Thoracic aorta (tissue), 2 donors: ENCODE results near the gene FBXL5. TPM values are rescaled to one million over a fixed set of nuclear protein-coding genes. Genes with fewer than 3 reads are reported as not detected.

Source experiments
- ATAC-seq: fragments of 150-250 bp; one replicate; pipeline ENCODE4 v1.8.0; 2017; ENCODE audit warnings: low read depth; ENCODE audit not compliant: insufficient number of reproducible peaks, low FRiP score
- DNase-seq: peaks from one replicate; pipeline ENCODE4 v3.0.0-alpha.2; 2020; ENCODE audit warnings: low spot score
- H3K27ac ChIP-seq, 2 donors: fragments of 200-600 bp; sonication (generic); 1 replicate in 1 of 2; 2 replicates in 1 of 2; pipeline ENCODE4 v1.5.1; 2016; ENCODE audit warnings: mild to moderate bottlenecking in 2 of 2, moderate library complexity in 2 of 2
- H3K27me3 ChIP-seq: fragments of 200-600 bp; sonication (generic); replicated peaks from 2 replicates; pipeline ENCODE4 v1.6.0; 2016; ENCODE audit warnings: mild to moderate bottlenecking; ENCODE audit not compliant: insufficient read depth
- H3K36me3 ChIP-seq: fragments of 200-600 bp; sonication (generic); one replicate; pipeline ENCODE4 v1.5.1; 2016
- H3K4me1 ChIP-seq, 2 donors: fragments of 200-600 bp; sonication (generic); 1 replicate in 1 of 2; 2 replicates in 1 of 2; pipeline versions ENCODE4 v1.5.1 to v1.6.0; 2016; ENCODE audit warnings: low read depth in 2 of 2, mild to moderate bottlenecking in 1 of 2; ENCODE audit not compliant: control insufficient read depth in 1 of 2
- H3K4me3 ChIP-seq: fragments of 200-600 bp; sonication (generic); 2 replicates; pipeline ENCODE4 v1.5.1; 2016; ENCODE audit warnings: mild to moderate bottlenecking
- H3K9me3 ChIP-seq: fragments of 200-600 bp; sonication (generic); 2 replicates; pipeline ENCODE4 v1.5.1; 2016
- total RNA-seq, 2 donors: library from RNA; depleted of rRNA; stranded (reverse); fragments of >200 nt; gene quantifications; one replicate each; pipeline versions ENCODE4 v1.1.0 to v1.2.3, GENCODE V29; 2016
- TF ChIP-seq, protein P1 (sequence below): fragments of 200-600 bp; sonication (generic); IDR thresholded peaks from one replicate; pipeline ENCODE4 v1.5.1; 2019; ENCODE audit warnings: antibody characterized with exemption

FBXL5 gene
- total RNA-seq, 2 donors from 2014 or later = 136 to 147 TPM

DNA sequence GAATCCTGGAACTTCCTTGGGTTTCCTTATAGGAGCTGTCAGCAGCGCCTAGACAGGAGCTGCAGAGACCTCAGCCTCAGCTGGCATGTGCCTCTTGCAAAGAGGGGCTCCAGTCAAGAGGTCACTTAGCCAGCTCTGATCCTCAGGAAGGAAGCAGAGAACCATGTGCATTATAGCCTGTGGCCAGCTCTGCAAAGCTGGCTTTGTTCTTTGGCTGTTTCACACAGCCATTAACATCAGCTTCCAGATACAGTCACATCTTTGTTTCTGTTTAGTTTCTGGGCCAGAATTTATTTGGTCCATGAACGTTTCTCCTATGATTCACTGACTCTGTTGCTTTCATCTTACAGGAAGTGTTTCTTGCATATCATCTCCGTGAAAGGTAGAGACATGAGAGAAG, 93.0 kb downstream of the FBXL5 start:
- no peak for DNase-seq
- Histone ChIP-seq H3K4me1 (no peaks in the 10 kb centered on the region), H3K4me3 (no peak overlapping the region), H3K9me3 (no peaks in the 10 kb centered on the region), H3K27ac (no peak overlapping the region), H3K36me3 (peaks cover 11% of the 10 kb centered on the region), H3K27me3 (no peaks in the 10 kb centered on the region)
- ATAC-seq = no peak
- TF ChIP-seq, protein P1, sequence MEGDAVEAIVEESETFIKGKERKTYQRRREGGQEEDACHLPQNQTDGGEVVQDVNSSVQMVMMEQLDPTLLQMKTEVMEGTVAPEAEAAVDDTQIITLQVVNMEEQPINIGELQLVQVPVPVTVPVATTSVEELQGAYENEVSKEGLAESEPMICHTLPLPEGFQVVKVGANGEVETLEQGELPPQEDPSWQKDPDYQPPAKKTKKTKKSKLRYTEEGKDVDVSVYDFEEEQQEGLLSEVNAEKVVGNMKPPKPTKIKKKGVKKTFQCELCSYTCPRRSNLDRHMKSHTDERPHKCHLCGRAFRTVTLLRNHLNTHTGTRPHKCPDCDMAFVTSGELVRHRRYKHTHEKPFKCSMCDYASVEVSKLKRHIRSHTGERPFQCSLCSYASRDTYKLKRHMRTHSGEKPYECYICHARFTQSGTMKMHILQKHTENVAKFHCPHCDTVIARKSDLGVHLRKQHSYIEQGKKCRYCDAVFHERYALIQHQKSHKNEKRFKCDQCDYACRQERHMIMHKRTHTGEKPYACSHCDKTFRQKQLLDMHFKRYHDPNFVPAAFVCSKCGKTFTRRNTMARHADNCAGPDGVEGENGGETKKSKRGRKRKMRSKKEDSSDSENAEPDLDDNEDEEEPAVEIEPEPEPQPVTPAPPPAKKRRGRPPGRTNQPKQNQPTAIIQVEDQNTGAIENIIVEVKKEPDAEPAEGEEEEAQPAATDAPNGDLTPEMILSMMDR = no peak

DNA sequence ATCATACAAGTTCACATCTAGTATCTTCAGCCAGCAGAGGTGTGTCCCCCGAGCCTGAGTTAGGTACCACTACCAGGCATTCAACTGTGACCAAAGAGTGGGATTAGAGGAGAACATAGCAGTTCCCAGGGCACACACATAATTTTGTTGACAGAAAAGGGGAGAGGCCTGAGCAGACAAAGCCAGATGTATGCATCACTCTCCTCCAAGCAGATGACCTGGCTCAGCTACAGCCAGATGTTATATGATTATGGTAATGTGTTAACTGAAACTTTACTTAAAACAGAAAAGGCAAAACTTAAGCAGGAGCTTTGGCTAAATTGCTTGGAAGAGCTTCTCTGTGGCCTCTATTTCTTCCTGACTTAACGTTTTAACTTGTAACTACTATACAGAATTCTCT, 96.6 kb downstream of the FBXL5 start:
- ATAC-seq (no peak), DNase-seq (no peak)
- no peaks in the 10 kb centered on the region for H3K4me1 ChIP-seq
- H3K36me3 ChIP-seq = peaks cover 19% of the 10 kb centered on the region
- no peak overlapping the region for H3K4me3 ChIP-seq
- H3K27ac ChIP-seq = no peak overlapping the region
- no peaks in the 10 kb centered on the region for H3K9me3 ChIP-seq
- H3K27me3 ChIP-seq = no peaks in the 10 kb centered on the region
- TF ChIP-seq, protein P1 = no peak

DNA sequence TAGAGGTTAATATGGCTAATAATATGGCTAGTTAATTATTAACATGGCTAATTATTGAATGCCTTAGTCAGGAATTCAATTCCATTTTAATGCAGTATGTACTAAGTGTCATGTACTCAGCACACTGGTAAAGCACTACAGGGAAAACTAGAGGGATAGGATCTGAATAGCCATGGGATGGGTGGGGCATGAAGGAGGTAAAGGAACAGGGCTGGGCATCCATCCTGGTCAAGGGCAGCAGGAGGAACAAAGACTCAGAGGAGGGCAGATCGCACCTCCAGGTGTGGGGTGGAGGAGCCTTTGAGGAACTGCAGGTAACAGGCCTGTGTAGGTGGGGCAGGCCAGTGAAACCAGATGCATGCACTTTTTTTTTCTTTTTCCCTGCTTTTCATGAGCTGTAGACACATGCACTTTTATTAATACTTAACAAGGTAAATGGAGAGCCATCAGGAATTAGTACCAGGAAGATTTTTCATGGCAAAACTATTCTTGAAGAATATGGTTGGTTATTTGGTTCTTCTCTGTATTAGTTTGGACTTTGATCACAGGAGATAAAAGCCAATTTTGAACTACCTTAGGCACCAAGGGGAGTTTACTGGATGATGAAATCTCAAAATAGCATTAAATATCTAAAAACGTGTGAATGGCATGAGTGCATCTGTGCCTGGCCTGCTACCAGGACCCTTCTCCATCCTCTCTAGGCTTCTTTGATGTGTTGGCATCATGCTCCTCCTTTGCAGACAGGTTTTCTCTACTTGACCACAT, 97.2 kb downstream of the FBXL5 start:
- TF ChIP-seq, protein P1 = no peak
- H3K4me1 ChIP-seq = no peaks in the 10 kb centered on the region
- H3K27ac ChIP-seq = no peak overlapping the region
- peaks cover 16% of the 10 kb centered on the region for H3K36me3 ChIP-seq
- no peaks in the 10 kb centered on the region for H3K27me3 ChIP-seq
- no peak for ATAC-seq
- no peak overlapping the region for H3K4me3 ChIP-seq
- no peaks in the 10 kb centered on the region for H3K9me3 ChIP-seq
- DNase-seq = no peak

DNA sequence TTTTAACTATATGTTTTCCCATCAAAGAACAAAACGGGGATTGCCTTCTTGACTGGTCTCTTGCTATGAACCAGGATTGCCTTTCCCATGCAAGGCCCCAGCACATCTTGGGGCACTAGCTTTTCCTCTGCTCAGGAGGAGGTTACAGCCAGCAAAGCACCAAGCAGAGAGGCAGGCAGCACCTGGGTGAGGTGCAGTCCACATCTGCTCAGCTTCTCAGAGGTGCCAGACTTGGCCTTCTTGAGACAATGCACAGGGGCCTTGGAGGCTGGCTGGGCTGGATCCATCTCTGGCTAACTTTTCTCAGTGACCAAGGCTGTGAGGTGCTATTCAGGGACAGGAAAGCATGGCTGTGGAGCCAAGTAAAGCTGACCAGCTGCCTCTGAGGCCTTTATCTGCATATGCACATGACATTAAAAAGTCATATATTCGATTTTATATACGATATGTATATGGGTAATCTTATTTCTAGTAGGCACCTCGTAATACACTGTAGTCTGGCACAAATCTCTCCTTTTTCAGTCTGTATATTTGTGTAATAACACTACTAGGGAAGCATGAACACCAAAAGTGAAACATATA, 98.6 kb downstream of the FBXL5 start:
- H3K4me1 ChIP-seq = no peaks in the 10 kb centered on the region
- H3K9me3 ChIP-seq = no peaks in the 10 kb centered on the region
- TF ChIP-seq, protein P1 = no peak
- no peaks in the 10 kb centered on the region for H3K27me3 ChIP-seq
- H3K36me3 ChIP-seq = peaks cover 15% of the 10 kb centered on the region
- no peak overlapping the region for H3K27ac ChIP-seq
- DNase-seq (no peak), ATAC-seq (no peak)
- no peak overlapping the region for H3K4me3 ChIP-seq

Other genes with a start within 250 kb of the FBXL5 start
- 10 to 100 TPM; 18.2 to 24.0 TPM for gene C1QTNF7, start 227.3 kb downstream of the FBXL5 start, total RNA-seq
- gene CC2D2A, start 185.5 kb downstream of the FBXL5 start, total RNA-seq = 10 to 100 TPM; 44.1 to 59.8 TPM
- gene FAM200B, start 26.5 kb upstream of the FBXL5 start, total RNA-seq = 10 to 100 TPM; 27.8 to 35.2 TPM
- gene BST1, start 47.7 kb upstream of the FBXL5 start, total RNA-seq = 10 to 100 TPM in 1 of 2 donors, 1 to 10 TPM in 1; 9.2 to 15.7 TPM
- 1 to 10 TPM; 3.2 to 7.8 TPM for gene CD38, start 123.0 kb upstream of the FBXL5 start, total RNA-seq